ENCODE data around the gene PEX6.

DNA sequence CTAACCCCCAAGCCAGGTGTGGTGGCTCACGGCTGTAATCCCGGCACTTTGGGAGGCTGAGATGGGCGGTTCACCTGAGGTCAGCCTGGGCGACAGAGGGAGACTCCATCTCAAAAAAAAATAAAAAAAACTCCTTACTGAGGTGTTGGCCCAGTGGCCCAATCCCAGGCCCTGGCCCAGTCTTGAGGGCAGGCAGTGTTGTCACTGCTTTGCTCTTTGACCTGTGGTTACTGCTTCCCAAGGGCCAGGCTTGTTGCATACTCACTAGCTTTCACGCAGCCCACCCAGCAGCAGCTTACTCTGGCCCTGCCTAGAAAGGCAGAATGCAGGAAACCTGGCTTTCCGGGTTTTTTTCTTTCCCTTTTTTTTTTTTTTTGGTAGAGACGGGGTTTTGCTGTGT is 36.5 kb downstream of the PEX6 start:
- TF ChIP-seq, protein P1, sequence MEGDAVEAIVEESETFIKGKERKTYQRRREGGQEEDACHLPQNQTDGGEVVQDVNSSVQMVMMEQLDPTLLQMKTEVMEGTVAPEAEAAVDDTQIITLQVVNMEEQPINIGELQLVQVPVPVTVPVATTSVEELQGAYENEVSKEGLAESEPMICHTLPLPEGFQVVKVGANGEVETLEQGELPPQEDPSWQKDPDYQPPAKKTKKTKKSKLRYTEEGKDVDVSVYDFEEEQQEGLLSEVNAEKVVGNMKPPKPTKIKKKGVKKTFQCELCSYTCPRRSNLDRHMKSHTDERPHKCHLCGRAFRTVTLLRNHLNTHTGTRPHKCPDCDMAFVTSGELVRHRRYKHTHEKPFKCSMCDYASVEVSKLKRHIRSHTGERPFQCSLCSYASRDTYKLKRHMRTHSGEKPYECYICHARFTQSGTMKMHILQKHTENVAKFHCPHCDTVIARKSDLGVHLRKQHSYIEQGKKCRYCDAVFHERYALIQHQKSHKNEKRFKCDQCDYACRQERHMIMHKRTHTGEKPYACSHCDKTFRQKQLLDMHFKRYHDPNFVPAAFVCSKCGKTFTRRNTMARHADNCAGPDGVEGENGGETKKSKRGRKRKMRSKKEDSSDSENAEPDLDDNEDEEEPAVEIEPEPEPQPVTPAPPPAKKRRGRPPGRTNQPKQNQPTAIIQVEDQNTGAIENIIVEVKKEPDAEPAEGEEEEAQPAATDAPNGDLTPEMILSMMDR (conservative IDR thresholded peaks at IDR 0.05 in 1 of 2, IDR thresholded peaks at IDR 0.05 in 1 of 2; ENCODE audit: extremely low read depth in 1 of 2, insufficient read depth in 1 of 2, low read depth in 1 of 2, low read length in 2 of 2): no peak
- TF ChIP-seq EZH2 (IDR thresholded peaks at IDR 0.05; ENCODE audit: borderline replicate concordance, low read length): no peak
